H9 (cell line): Measurements from ENCODE around the gene QRICH2. TPM values are rescaled to one million over a fixed set of nuclear protein-coding genes. Genes with fewer than 3 reads are reported as not detected.

ENCODE experiments used
- DNase-seq: peaks from one replicate; pipeline ENCODE4 v3.0.0-alpha.2; 2017
- H2AFZ ChIP-seq: one replicate; pipeline ENCODE4 v1.6.1; 2013; ENCODE audit warnings: mild to moderate bottlenecking, low read length, control low read depth, moderate library complexity
- H2AK5ac ChIP-seq: 2 replicates; pipeline ENCODE4 v1.6.1; 2013; ENCODE audit warnings: low read length, control low read depth, mixed read lengths; ENCODE audit not compliant: insufficient read length
- H2BK120ac ChIP-seq: one replicate; pipeline ENCODE4 v1.6.1; 2013; ENCODE audit warnings: low read depth, mild to moderate bottlenecking, low read length, control low read depth, inconsistent platforms; ENCODE audit not compliant: poor library complexity, severe bottlenecking
- H2BK12ac ChIP-seq: 2 replicates; pipeline ENCODE4 v1.6.1; 2013; ENCODE audit warnings: low read length, control low read depth, mixed read lengths, low read depth; ENCODE audit not compliant: insufficient read length
- H2BK15ac ChIP-seq: 2 replicates; pipeline ENCODE4 v1.6.1; 2013; ENCODE audit warnings: low read depth, low read length, control low read depth
- H2BK20ac ChIP-seq: one replicate; pipeline ENCODE4 v1.6.1; 2013; ENCODE audit warnings: low read depth, mild to moderate bottlenecking, low read length, control low read depth, inconsistent platforms; ENCODE audit not compliant: poor library complexity, severe bottlenecking
- H2BK5ac ChIP-seq: 2 replicates; pipeline ENCODE4 v1.6.1; 2013; ENCODE audit warnings: low read length, control low read depth, mixed read lengths; ENCODE audit not compliant: insufficient read length
- H3K14ac ChIP-seq: 2 replicates; pipeline ENCODE4 v1.6.1; 2013; ENCODE audit warnings: low read length, control low read depth; ENCODE audit not compliant: insufficient read depth
- H3K18ac ChIP-seq: 2 replicates; pipeline ENCODE4 v1.6.1; 2013; ENCODE audit warnings: low read depth, mild to moderate bottlenecking, mixed read lengths, low read length, control low read depth; ENCODE audit not compliant: insufficient read length
- H3K23ac ChIP-seq: 2 replicates; pipeline ENCODE4 v1.6.1; 2013; ENCODE audit warnings: low read length, control low read depth, mixed read lengths, low read depth; ENCODE audit not compliant: insufficient read length
- H3K23me2 ChIP-seq: 2 replicates; pipeline ENCODE4 v1.6.1; 2013; ENCODE audit warnings: low read depth, mild to moderate bottlenecking, mixed read lengths, low read length, control low read depth; ENCODE audit not compliant: insufficient read length, poor library complexity, severe bottlenecking
- H3K27ac ChIP-seq: 2 replicates; pipeline ENCODE4 v1.5.1; 2013; ENCODE audit warnings: low read length, control low read depth, mixed read lengths, low read depth; ENCODE audit not compliant: insufficient read length
- H3K27me3 ChIP-seq: 2 replicates; pipeline ENCODE4 v1.6.1; 2013; ENCODE audit warnings: low read length, control low read depth, inconsistent platforms; ENCODE audit not compliant: insufficient read depth
- H3K4ac ChIP-seq: 2 replicates; pipeline ENCODE4 v1.6.1; 2013; ENCODE audit warnings: low read depth, mild to moderate bottlenecking, control low read depth, inconsistent platforms, low read length, moderate library complexity
- H3K4me1 ChIP-seq: 2 replicates; pipeline ENCODE4 v1.6.1; 2013; ENCODE audit warnings: low read length, control low read depth, inconsistent platforms; ENCODE audit not compliant: insufficient read depth
- H3K4me2 ChIP-seq: 2 replicates; pipeline ENCODE4 v1.6.1; 2013; ENCODE audit warnings: low read length, control low read depth, mixed read lengths; ENCODE audit not compliant: insufficient read length, insufficient read depth
- H3K56ac ChIP-seq: 2 replicates; pipeline ENCODE4 v1.6.1; 2013; ENCODE audit warnings: low read depth, mild to moderate bottlenecking, mixed read lengths, low read length, control low read depth; ENCODE audit not compliant: insufficient read length
- H3K79me1 ChIP-seq: 2 replicates; pipeline ENCODE4 v1.6.1; 2013; ENCODE audit warnings: low read depth, mild to moderate bottlenecking, moderate library complexity, low read length, control low read depth, inconsistent platforms; ENCODE audit not compliant: insufficient read depth, poor library complexity, severe bottlenecking
- H3K79me2 ChIP-seq: 2 replicates; pipeline ENCODE4 v1.6.1; 2013; ENCODE audit warnings: low read length, control low read depth, inconsistent platforms; ENCODE audit not compliant: insufficient read depth
- H3K9ac ChIP-seq: 2 replicates; pipeline ENCODE4 v1.6.1; 2013; ENCODE audit warnings: low read length, control low read depth, mixed read lengths; ENCODE audit not compliant: insufficient read length; ENCODE audit errors: extremely low read depth
- H3K9me3 ChIP-seq: one replicate; pipeline ENCODE4 v1.6.1; 2013; ENCODE audit warnings: low read depth, low read length, inconsistent platforms; ENCODE audit not compliant: control insufficient read depth
- H3T11ph ChIP-seq: one replicate; pipeline ENCODE4 v1.6.1; 2013; ENCODE audit warnings: mild to moderate bottlenecking, low read length, control low read depth, inconsistent platforms
- H4K20me1 ChIP-seq: one replicate; pipeline ENCODE4 v1.6.1; 2013; ENCODE audit not compliant: control insufficient read depth, insufficient read length, insufficient read depth
- H4K5ac ChIP-seq: 2 replicates; pipeline ENCODE4 v1.6.1; 2013; ENCODE audit warnings: low read depth, mild to moderate bottlenecking, mixed read lengths, low read length, control low read depth; ENCODE audit not compliant: insufficient read length
- H4K8ac ChIP-seq: replicated peaks from 2 replicates; pipeline ENCODE4 v1.6.1; 2013; ENCODE audit warnings: low read length, control low read depth, mixed read lengths, low read depth; ENCODE audit not compliant: insufficient read length
- H4K91ac ChIP-seq: 2 replicates; pipeline ENCODE4 v1.6.1; 2013; ENCODE audit warnings: low read depth, mild to moderate bottlenecking, moderate library complexity, mixed read lengths, low read length, control low read depth; ENCODE audit not compliant: insufficient read length
- H3K27ac Mint-ChIP-seq, 3 experiments: 2 replicates in 2 of 3; 3 replicates in 1 of 3; pipeline ENCODE4 v1.8.0; 2020 to 2021; ENCODE audit warnings: mixed read lengths in 3 of 3, mild to moderate bottlenecking in 1 of 3, moderate library complexity in 1 of 3
- H3K27me3 Mint-ChIP-seq: 2 replicates; pipeline ENCODE4 v1.8.0; 2021; ENCODE audit warnings: low read depth, mild to moderate bottlenecking, moderate library complexity, mixed read lengths
- H3K36me3 Mint-ChIP-seq, 3 experiments: 2 replicates in 2 of 3; 3 replicates in 1 of 3; pipeline ENCODE4 v1.8.0; 2020 to 2021; ENCODE audit warnings: low read depth in 3 of 3, mixed read lengths in 3 of 3; ENCODE audit not compliant: insufficient read depth in 1 of 3
- H3K4me1 Mint-ChIP-seq, 2 experiments: 2 replicates each; pipeline ENCODE4 v1.8.0; 2020; ENCODE audit warnings: mixed read lengths in 2 of 2
- H3K4me3 Mint-ChIP-seq, 2 experiments: 2 replicates in 1 of 2; 3 replicates in 1 of 2; pipeline ENCODE4 v1.8.0; 2020 to 2021; ENCODE audit warnings: mild to moderate bottlenecking in 2 of 2, mixed read lengths in 2 of 2, moderate library complexity in 1 of 2
- H3K9me3 Mint-ChIP-seq, 2 experiments: 2 replicates in 1 of 2; 3 replicates in 1 of 2; pipeline ENCODE4 v1.8.0; 2020; ENCODE audit warnings: mild to moderate bottlenecking in 2 of 2, mixed read lengths in 2 of 2, moderate library complexity in 1 of 2
- CTCF ChIP-seq: fragments of 200-600 bp; sonication (generic); conservative IDR thresholded peaks from 3 replicates; pipeline ENCODE4 v1.8.0; 2021; ENCODE audit warnings: antibody characterized with exemption, mild to moderate bottlenecking
- WGBS: extraction: QIAGEN DNeasy Blood & Tissue Kit; methylation state at CpG from one replicate; pipeline ENCODE4 v1.1.7; 2013; ENCODE audit warnings: missing lambda C conversion rate, low lambda C conversion rate, mixed read lengths; ENCODE audit not compliant: insufficient read length; ENCODE audit errors: extremely low coverage; 5-methylcytosine and 5-hydroxymethylcytosine counted together
- total RNA-seq: library from RNA; stranded (reverse); gene quantifications from 2 replicates; pipeline ENCODE4 v1.2.1, GENCODE V29; 2021

The QRICH2 gene
- total RNA-seq, 1 experiment from 2014 or later: 3.2 TPM

- H3K27me3 Mint-ChIP-seq: no peaks in the 10 kb centered on the region
- peaks cover 6 to 7% of the 10 kb centered on the region in 2 experiments; a peak in 3 of 4 replicates for H3K4me1 Mint-ChIP-seq
- Histone ChIP-seq H4K5ac (no peak overlapping the region), H3K4me2 (no peak overlapping the region), H2BK15ac (no peak overlapping the region), H2BK5ac (no peak overlapping the region), H3K27ac (no peak overlapping the region), H3K79me2 (no peaks in the 10 kb centered on the region), H3K14ac (no peak overlapping the region), H3K18ac (no peak overlapping the region), H4K20me1 (no peaks in the 10 kb centered on the region), H2AK5ac (no peak overlapping the region), H3T11ph (no peak overlapping the region), H3K27me3 (no peaks in the 10 kb centered on the region), H3K79me1 (no peaks in the 10 kb centered on the region), H3K23ac (no peak overlapping the region), H3K4me1 (no peaks in the 10 kb centered on the region), H4K91ac (no peak overlapping the region), H4K8ac (no peak overlapping the region), H3K9ac (no peak overlapping the region), H2AFZ (no peak overlapping the region), H2BK120ac (no peak overlapping the region), H3K4ac (no peak overlapping the region), H3K23me2 (no peaks in the 10 kb centered on the region), H3K56ac (no peak overlapping the region), H2BK12ac (no peak overlapping the region), H3K9me3 (no peaks in the 10 kb centered on the region), H2BK20ac (no peak overlapping the region)
- no peak for TF ChIP-seq CTCF
- WGBS: no CpG with 5 or more reads among the region's 8 CpGs
- H3K27ac Mint-ChIP-seq: peak overlapping the region in 1 of 3 experiments; percentile 22; a peak in 1 of 7 replicates
- DNase-seq: no peak
- H3K9me3 Mint-ChIP-seq: no peaks in the 10 kb centered on the region; a peak in 1 of 5 replicates
- H3K36me3 Mint-ChIP-seq: peaks cover 7 to 42% (median 41%) of the 10 kb centered on the region in 3 experiments; a peak in 6 of 7 replicates
- H3K4me3 Mint-ChIP-seq: no peak overlapping the region
Observed at GRCh38 chr17:76329664-76330063, 21.6 kb upstream of the QRICH2 start.
